Liver (tissue), 9 donors: ENCODE measurements around the gene CDC45. TPM values are rescaled to one million over a fixed set of nuclear protein-coding genes. Genes with fewer than 3 reads are reported as not detected.

ENCODE experiments used
- DNase-seq: peaks from one replicate; pipeline ENCODE4 v3.0.0-alpha.2; 2017; ENCODE audit warnings: low spot score
- H3K27ac ChIP-seq, 2 donors: one replicate each; pipeline ENCODE4 v1.7.0; 2013; ENCODE audit warnings: inconsistent platforms in 2 of 2, low read length in 2 of 2, control low read depth in 1 of 2, low read depth in 1 of 2, mild to moderate bottlenecking in 1 of 2
- H3K27me3 ChIP-seq, 4 donors: one replicate each; pipeline versions ENCODE4 v1.6.1 to v1.7.0; 2013; ENCODE audit warnings: low read length in 3 of 4, inconsistent platforms in 1 of 4, mild to moderate bottlenecking in 1 of 4, moderate library complexity in 1 of 4; ENCODE audit not compliant: control insufficient read depth in 4 of 4, insufficient read depth in 4 of 4
- H3K36me3 ChIP-seq, 4 donors: one replicate each; pipeline versions ENCODE4 v1.6.1 to v1.7.0; 2013; ENCODE audit warnings: low read length in 3 of 4, mild to moderate bottlenecking in 3 of 4, low read depth in 1 of 4, moderate library complexity in 1 of 4; ENCODE audit not compliant: control insufficient read depth in 4 of 4, insufficient read depth in 3 of 4
- H3K4me1 ChIP-seq, 4 donors: one replicate each; pipeline versions ENCODE4 v1.6.1 to v1.7.0; 2013; ENCODE audit warnings: low read length in 3 of 4, mild to moderate bottlenecking in 3 of 4, moderate library complexity in 1 of 4; ENCODE audit not compliant: control insufficient read depth in 4 of 4, insufficient read depth in 4 of 4
- H3K4me3 ChIP-seq, 3 donors: one replicate each; pipeline versions ENCODE4 v1.6.1 to v1.7.0; 2013; ENCODE audit warnings: low read length in 3 of 3, control low read depth in 1 of 3, low read depth in 1 of 3, mild to moderate bottlenecking in 1 of 3
- H3K9ac ChIP-seq, 2 donors: one replicate each; pipeline ENCODE4 v1.7.0; 2013; ENCODE audit warnings: low read length in 2 of 2, mild to moderate bottlenecking in 2 of 2, moderate library complexity in 2 of 2, control low read depth in 1 of 2, low read depth in 1 of 2
- H3K9me3 ChIP-seq, 4 donors: one replicate each; pipeline versions ENCODE4 v1.6.1 to v1.7.0; 2013; ENCODE audit warnings: low read length in 3 of 4; ENCODE audit not compliant: control insufficient read depth in 4 of 4
- ATF3 ChIP-seq: IDR thresholded peaks from 2 replicates; pipeline ENCODE4 v1.6.1; 2016; ENCODE audit warnings: antibody characterized with exemption
- EGR1 ChIP-seq, 2 donors: IDR thresholded peaks; 2 replicates each; pipeline ENCODE4 v1.6.1; 2016 to 2018; ENCODE audit warnings: antibody characterized with exemption in 2 of 2, low read depth in 2 of 2
- GABPA ChIP-seq, 2 donors: IDR thresholded peaks in 1 of 2; conservative IDR thresholded peaks in 1 of 2; 2 replicates each; pipeline ENCODE4 v1.6.1; 2016; ENCODE audit warnings: antibody characterized with exemption in 2 of 2, mild to moderate bottlenecking in 1 of 2, moderate library complexity in 1 of 2
- HNF4A ChIP-seq, 2 donors: conservative IDR thresholded peaks; 2 replicates each; pipeline ENCODE4 v1.6.1; 2016; ENCODE audit warnings: antibody characterized with exemption in 2 of 2, mild to moderate bottlenecking in 2 of 2
- HNF4G ChIP-seq: IDR thresholded peaks from 2 replicates; pipeline ENCODE4 v1.6.1; 2016; ENCODE audit warnings: antibody characterized with exemption
- JUND ChIP-seq, 2 donors: IDR thresholded peaks; 2 replicates each; pipeline ENCODE4 v1.6.1; 2016; ENCODE audit warnings: antibody characterized with exemption in 2 of 2
- MAX ChIP-seq: IDR thresholded peaks from 2 replicates; pipeline ENCODE4 v1.6.1; 2016; ENCODE audit warnings: antibody characterized with exemption
- NR2F2 ChIP-seq: IDR thresholded peaks from 2 replicates; pipeline ENCODE4 v1.6.1; 2016; ENCODE audit warnings: antibody characterized with exemption
- RXRA ChIP-seq, 2 donors: IDR thresholded peaks; 2 replicates each; pipeline ENCODE4 v1.6.1; 2017 to 2018; ENCODE audit warnings: antibody characterized with exemption in 2 of 2, mild to moderate bottlenecking in 1 of 2
- YY1 ChIP-seq: IDR thresholded peaks from 2 replicates; pipeline ENCODE4 v1.6.1; 2016; ENCODE audit warnings: antibody characterized with exemption, mild to moderate bottlenecking
- ZBTB33 ChIP-seq: IDR thresholded peaks from 2 replicates; pipeline ENCODE4 v1.6.1; 2016; ENCODE audit warnings: antibody characterized with exemption
- WGBS: extraction: QIAGEN DNeasy Blood & Tissue Kit; methylation state at CpG from one replicate; pipeline ENCODE4 v1.1.7; 2013; 5-methylcytosine and 5-hydroxymethylcytosine counted together
- polyA plus RNA-seq, 2 donors: library from polyadenylated mRNA; stranded (reverse) in 1 of 2; unstranded in 1 of 2; fragments of 200-250 nt in 1 of 2; fragments of >200 nt in 1 of 2; fragmentation: Nextera tagmentation in 1 of 2; extraction: Ambion mirVana in 1 of 2; gene quantifications; one replicate each; pipeline versions ENCODE4 v1.2.1 to v1.2.3, GENCODE V29; 2013 to 2015
- total RNA-seq, 2 donors: library from RNA; depleted of rRNA; stranded (reverse); fragments of >200 nt; gene quantifications; one replicate each; pipeline ENCODE4 v1.2.3, GENCODE V29; 2014
- donor health status: healthy.
- donor health status: healthy.
- donor health status: healthy.
- donor health status: healthy.
- donor health status: healthy.

Gene CDC45
- total and polyA plus RNA-seq, 4 donors = 0.33 to 15.5 (median 0.94) TPM

GRCh38 chr22:19524170-19525115 is 44.7 kb downstream of the CDC45 start, which contains the start of gene CLDN5:
CLDN5 (minus strand) TSS chr22:19524410; CDS start chr22:19524255, 155 bp downstream.
- Histone ChIP-seq H3K36me3 (no peaks in the 10 kb centered on the region), H3K27me3 (peaks cover 0 to 10% (median 5%) of the 10 kb centered on the region in 4 donors), H3K4me1 (peaks cover 4 to 22% (median 9%) of the 10 kb centered on the region in 4 donors), H3K27ac (peak within 1 kb of the TSS; percentile 20 to 56), H3K9ac (no peak within 1 kb of the TSS), H3K4me3 (peak within 1 kb of the TSS; percentile 30 to 38 (median 35)), H3K9me3 (no peaks in the 10 kb centered on the region)
- DNase-seq = no peak
- TF ChIP-seq MAX (no peak), HNF4A (conservative IDR thresholded peaks at IDR 0.05) (no peak), HNF4G (no peak), EGR1 (IDR thresholded peaks at IDR 0.05; ENCODE audit: low read depth in 2 of 2) (no peak), GABPA (IDR thresholded peaks at IDR 0.05 in 1 of 2, conservative IDR thresholded peaks at IDR 0.05 in 1 of 2) (no peak)
- WGBS = 9% methylated on average over 69 of the region's 69 CpGs

GRCh38 chr22:19525116-19525660 is 45.5 kb downstream of the CDC45 start:
- H3K4me3 ChIP-seq = peak overlapping the region in 1 of 3 donors; percentile 4
- TF ChIP-seq GABPA (IDR thresholded peaks at IDR 0.05 in 1 of 2, conservative IDR thresholded peaks at IDR 0.05 in 1 of 2) = no peak
- TF ChIP-seq NR2F2 = peak; percentile 24
- 78% methylated on average over 15 of the region's 15 CpGs for WGBS
- H3K9ac ChIP-seq = no peak overlapping the region
- H3K27ac ChIP-seq = peak overlapping the region in 1 of 2 donors; percentile 56
- no peak for DNase-seq
- H3K4me1 ChIP-seq = peaks cover 4 to 22% (median 9%) of the 10 kb centered on the region in 4 donors
- H3K9me3 ChIP-seq = no peaks in the 10 kb centered on the region
- H3K27me3 ChIP-seq = peaks cover 0 to 10% (median 5%) of the 10 kb centered on the region in 4 donors
- H3K36me3 ChIP-seq = no peaks in the 10 kb centered on the region

GRCh38 chr22:19525666-19526065 is 45.9 kb downstream of the CDC45 start:
- no peak for DNase-seq
- Histone ChIP-seq H3K9me3 (no peaks in the 10 kb centered on the region), H3K27ac (peak overlapping the region in 1 of 2 donors; percentile 18), H3K4me1 (peaks cover 4 to 22% (median 9%) of the 10 kb centered on the region in 4 donors), H3K9ac (no peak overlapping the region), H3K27me3 (peaks cover 0 to 10% (median 5%) of the 10 kb centered on the region in 4 donors), H3K4me3 (no peak overlapping the region), H3K36me3 (no peaks in the 10 kb centered on the region)
- WGBS = 78% methylated on average over 3 of the region's 3 CpGs
- TF ChIP-seq GABPA (IDR thresholded peaks at IDR 0.05 in 1 of 2, conservative IDR thresholded peaks at IDR 0.05 in 1 of 2) (no peak), JUND (IDR thresholded peaks at IDR 0.05) (no peak), ATF3 (no peak), YY1 (no peak), ZBTB33 (no peak), EGR1 (IDR thresholded peaks at IDR 0.05; ENCODE audit: low read depth in 2 of 2) (no peak), RXRA (IDR thresholded peaks at IDR 0.05) (no peak)
